HCT116 (cell line): ENCODE measurements around the gene TCP11. TPM values are rescaled to one million over a fixed set of nuclear protein-coding genes. Genes with fewer than 3 reads are reported as not detected.

Experiments
- ATAC-seq: fragments of 200-7000 bp; cut with Tn5 transposase; 2 replicates; pipeline ENCODE4 v1.9.1; 2020; ENCODE audit warnings: mild to moderate bottlenecking, moderate library complexity
- BruUV-seq: library from RNA; stranded (reverse); fragments of 400-500 nt; replicated peaks from 2 replicates; lab custom pipeline; 2021; lab: Mats Ljungman, UMichigan
- CTCF ChIA-PET: fragments of 300-600 bp; sonication (Branson Sonifier 250); formaldehyde crosslinking; loops from one replicate; lab custom pipeline; 2021; ENCODE audit warnings: antibody characterized with exemption; lab: Charles Lee
- POLR2A ChIA-PET: fragments of 300-600, 350-600 bp; sonication (Branson Sonifier 250); formaldehyde crosslinking; loops from one replicate; lab custom pipeline; 2021; ENCODE audit warnings: antibody characterized with exemption; lab: Charles Lee
- RAD21 ChIA-PET, 2 experiments: fragments of 300-600 bp; sonication (Branson Sonifier 250); formaldehyde crosslinking; loops; one replicate each; lab custom pipeline; 2023; ENCODE audit warnings: low total read pairs in 2 of 2; ENCODE audit not compliant: uncharacterized antibody in 2 of 2, unreplicated experiment in 2 of 2, low non-redundant PET in 1 of 2; lab: Charles Lee
- DNase-seq: peaks from one replicate; pipeline ENCODE4 v3.0.0-alpha.2; 2010; ENCODE audit warnings: low read depth, low spot score
- H2AFZ ChIP-seq: fragments of 200-600 bp; shearing (Covaris generic), sonication (generic); 2 replicates; pipeline ENCODE4 v1.6.1; 2017; ENCODE audit warnings: low read depth, mixed run types, mixed read lengths, antibody characterized with exemption, low read length; ENCODE audit not compliant: poor library complexity, severe bottlenecking
- H3K27ac ChIP-seq: 2 replicates; pipeline ENCODE4 v1.5.1; 2012; ENCODE audit warnings: low read depth, low read length
- H3K27me3 ChIP-seq: fragments of 200-600 bp; sonication (generic); 2 replicates; pipeline ENCODE4 v1.6.1; 2016; ENCODE audit warnings: mixed run types, low read length, mixed read lengths; ENCODE audit not compliant: insufficient read depth
- H3K36me3 ChIP-seq, 2 experiments: fragments of 200-500 bp in 1 of 2; fragments of 200-600 bp in 1 of 2; sonication (Bioruptor generic) in 1 of 2; sonication (generic) in 1 of 2; 2 replicates each; pipeline versions ENCODE4 v1.5.1 to v1.6.1; 2014 to 2016; ENCODE audit warnings: low read length in 2 of 2, inconsistent platforms in 1 of 2, mixed read lengths in 1 of 2, mixed run types in 1 of 2; ENCODE audit not compliant: insufficient read depth in 2 of 2, control insufficient read depth in 1 of 2
- H3K4me1 ChIP-seq, 2 experiments: fragments of 200-600 bp in 1 of 2; sonication (generic) in 1 of 2; 2 replicates each; pipeline versions ENCODE4 v1.5.1 to v1.6.1; 2012 to 2017; ENCODE audit warnings: low read length in 2 of 2, inconsistent platforms in 1 of 2, mild to moderate bottlenecking in 1 of 2, mixed read lengths in 1 of 2, mixed run types in 1 of 2, moderate library complexity in 1 of 2; ENCODE audit not compliant: insufficient read depth in 2 of 2, control insufficient read depth in 1 of 2
- H3K4me2 ChIP-seq: fragments of 200-600 bp; sonication (generic); 2 replicates; pipeline ENCODE4 v1.6.1; 2017; ENCODE audit warnings: mixed run types, low read length, mixed read lengths
- H3K4me3 ChIP-seq, 2 experiments: fragments of 200-600 bp in 1 of 2; sonication (generic) in 1 of 2; replicated peaks in 1 of 2; 2 replicates each; pipeline ENCODE4 v1.5.1; 2011 to 2016; ENCODE audit warnings: low read length in 2 of 2, control low read depth in 1 of 2, low read depth in 1 of 2, mild to moderate bottlenecking in 1 of 2, mixed read lengths in 1 of 2, mixed run types in 1 of 2
- H3K79me2 ChIP-seq: fragments of 200-600 bp; sonication (generic); 2 replicates; pipeline ENCODE4 v1.6.1; 2017; ENCODE audit warnings: mild to moderate bottlenecking, mixed run types, low read length, moderate library complexity, mixed read lengths; ENCODE audit not compliant: insufficient read depth
- H3K9ac ChIP-seq: fragments of 200-600 bp; sonication (generic); 2 replicates; pipeline ENCODE4 v1.6.1; 2016; ENCODE audit warnings: low read length, mixed read lengths
- H3K9me2 ChIP-seq: fragments of 200-600 bp; sonication (generic), shearing (Covaris generic); 2 replicates; pipeline ENCODE4 v1.6.1; 2017; ENCODE audit warnings: mixed run types, mild to moderate bottlenecking, moderate library complexity; ENCODE audit not compliant: insufficient read depth
- H3K9me3 ChIP-seq, 2 experiments: fragments of 200-500 bp in 1 of 2; fragments of 200-600 bp in 1 of 2; sonication (Bioruptor generic) in 1 of 2; sonication (generic) in 1 of 2; 2 replicates each; pipeline ENCODE4 v1.6.1; 2014 to 2017; ENCODE audit warnings: low read length in 2 of 2, mixed read lengths in 2 of 2, inconsistent platforms in 1 of 2, low read depth in 1 of 2, mild to moderate bottlenecking in 1 of 2, mixed run types in 1 of 2, moderate library complexity in 1 of 2; ENCODE audit not compliant: control insufficient read depth in 1 of 2, insufficient read depth in 1 of 2
- H4K20me1 ChIP-seq: fragments of 200-600 bp; sonication (generic), shearing (Covaris generic); 2 replicates; pipeline ENCODE4 v1.6.1; 2017; ENCODE audit warnings: mixed run types, mild to moderate bottlenecking, moderate library complexity; ENCODE audit not compliant: insufficient read depth
- CBX3 ChIP-seq: IDR thresholded peaks from 2 replicates; pipeline ENCODE4 v1.6.1; 2012; ENCODE audit warnings: low read depth
- ELF1 ChIP-seq: IDR thresholded peaks from 2 replicates; pipeline ENCODE4 v1.6.1; 2012; ENCODE audit warnings: low read depth, borderline replicate concordance
- EZH2 ChIP-seq: fragments of 200-600 bp; sonication (generic); IDR thresholded peaks from 2 replicates; pipeline ENCODE4 v1.6.1; 2017; ENCODE audit warnings: antibody characterized with exemption, mixed run types
- FOSL1 ChIP-seq: IDR thresholded peaks from 2 replicates; pipeline ENCODE4 v1.6.1; 2012; ENCODE audit warnings: low read depth
- MAX ChIP-seq: IDR thresholded peaks from 2 replicates; pipeline ENCODE4 v1.6.1; 2012
- POLR2A ChIP-seq: IDR thresholded peaks from 2 replicates; pipeline ENCODE4 v1.7.0; 2011; ENCODE audit warnings: borderline replicate concordance; ENCODE audit not compliant: insufficient read depth, insufficient read length; ENCODE audit errors: extremely low read depth
- POLR2AphosphoS5 ChIP-seq: IDR thresholded peaks from 2 replicates; pipeline ENCODE4 v1.6.1; 2011; ENCODE audit warnings: mild to moderate bottlenecking, low read depth, low read length, moderate library complexity
- SP1 ChIP-seq: IDR thresholded peaks from 2 replicates; pipeline ENCODE4 v1.6.1; 2012; ENCODE audit warnings: low read depth
- SRF ChIP-seq: IDR thresholded peaks from 2 replicates; pipeline ENCODE4 v1.6.1; 2012; ENCODE audit warnings: low read depth
- TCF7L2 ChIP-seq: IDR thresholded peaks from 2 replicates; pipeline ENCODE4 v1.7.0; 2011; ENCODE audit warnings: borderline replicate concordance, inconsistent platforms; ENCODE audit not compliant: insufficient read depth, insufficient read length; ENCODE audit errors: extremely low read depth
- ZNF274 ChIP-seq: fragments of 200-500 bp; sonication (Bioruptor generic); IDR thresholded peaks from 2 replicates; pipeline ENCODE4 v1.6.1; 2014; ENCODE audit warnings: mild to moderate bottlenecking, low read depth, low read length, inconsistent platforms
- intact Hi-C: fragments of 100-400 bp; cut with micrococcal nuclease; formaldehyde crosslinking; loops from 2 replicates; pipeline ENCODE4 v1.10.0; 2022
- total RNA-seq: library from RNA; stranded (reverse); gene quantifications from one replicate; pipeline ENCODE4 v1.2.1, GENCODE V29; 2021; ENCODE audit not compliant: unreplicated experiment
- TF ChIP-seq, protein P1 (sequence below), 3 experiments: fragments of 200-600 bp in 1 of 3; sonication (generic) in 1 of 3; IDR thresholded peaks in 2 of 3; conservative IDR thresholded peaks in 1 of 3; 2 replicates each; pipeline ENCODE4 v1.5.1; 2012 to 2017; ENCODE audit warnings: low read depth in 2 of 3, low read length in 2 of 3, antibody characterized with exemption in 1 of 3, borderline replicate concordance in 1 of 3, control low read depth in 1 of 3, mild to moderate bottlenecking in 1 of 3, mixed read lengths in 1 of 3, mixed run types in 1 of 3, moderate library complexity in 1 of 3; ENCODE audit not compliant: insufficient read depth in 1 of 3
- TF ChIP-seq, protein P2 (sequence below): IDR thresholded peaks from 2 replicates; pipeline ENCODE4 v1.6.1; 2012; ENCODE audit warnings: low read depth

The TCP11 gene
- total RNA-seq, 1 experiment from 2014 or later, result not detected

GRCh38 chr6:35170166-35170565 lies 29.0 kb upstream of the TCP11 start:
- H3K27ac ChIP-seq, result no peak overlapping the region
- ChIA-PET POLR2A (no interaction called here), RAD21 (no interaction called here), CTCF (no interaction called here)
- no peak overlapping the region for H2AFZ ChIP-seq
- no peak overlapping the region for H3K4me3 ChIP-seq
- no peaks in the 10 kb centered on the region for H3K27me3 ChIP-seq
- no peak overlapping the region for H3K4me2 ChIP-seq
- DNase-seq, result no peak
- H3K9me2 ChIP-seq, result no peaks in the 10 kb centered on the region
- no peak overlapping the region for H3K9ac ChIP-seq
- peaks cover 0 to 6% of the 10 kb centered on the region in 2 experiments; a peak in 2 of 4 replicates for H3K4me1 ChIP-seq
- H3K9me3 ChIP-seq, result no peaks in the 10 kb centered on the region
- intact Hi-C loops, result no loop called here
- no peaks in the 10 kb centered on the region for H4K20me1 ChIP-seq
- BruUV-seq, result no TSS peak
- TF ChIP-seq, protein P1, sequence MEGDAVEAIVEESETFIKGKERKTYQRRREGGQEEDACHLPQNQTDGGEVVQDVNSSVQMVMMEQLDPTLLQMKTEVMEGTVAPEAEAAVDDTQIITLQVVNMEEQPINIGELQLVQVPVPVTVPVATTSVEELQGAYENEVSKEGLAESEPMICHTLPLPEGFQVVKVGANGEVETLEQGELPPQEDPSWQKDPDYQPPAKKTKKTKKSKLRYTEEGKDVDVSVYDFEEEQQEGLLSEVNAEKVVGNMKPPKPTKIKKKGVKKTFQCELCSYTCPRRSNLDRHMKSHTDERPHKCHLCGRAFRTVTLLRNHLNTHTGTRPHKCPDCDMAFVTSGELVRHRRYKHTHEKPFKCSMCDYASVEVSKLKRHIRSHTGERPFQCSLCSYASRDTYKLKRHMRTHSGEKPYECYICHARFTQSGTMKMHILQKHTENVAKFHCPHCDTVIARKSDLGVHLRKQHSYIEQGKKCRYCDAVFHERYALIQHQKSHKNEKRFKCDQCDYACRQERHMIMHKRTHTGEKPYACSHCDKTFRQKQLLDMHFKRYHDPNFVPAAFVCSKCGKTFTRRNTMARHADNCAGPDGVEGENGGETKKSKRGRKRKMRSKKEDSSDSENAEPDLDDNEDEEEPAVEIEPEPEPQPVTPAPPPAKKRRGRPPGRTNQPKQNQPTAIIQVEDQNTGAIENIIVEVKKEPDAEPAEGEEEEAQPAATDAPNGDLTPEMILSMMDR (IDR thresholded peaks at IDR 0.05 in 2 of 3, conservative IDR thresholded peaks at IDR 0.05 in 1 of 3; ENCODE audit: borderline replicate concordance in 1 of 3, insufficient read depth in 1 of 3, low read depth in 2 of 3, low read length in 2 of 3), result no peak
- no peak for TF ChIP-seq MAX
- TF ChIP-seq POLR2A, result no peak
- TF ChIP-seq SRF, result no peak
- no peak for TF ChIP-seq FOSL1
- no peaks in the 10 kb centered on the region for H3K79me2 ChIP-seq
- no peaks in the 10 kb centered on the region for H3K36me3 ChIP-seq
- no peak for ATAC-seq

DNA sequence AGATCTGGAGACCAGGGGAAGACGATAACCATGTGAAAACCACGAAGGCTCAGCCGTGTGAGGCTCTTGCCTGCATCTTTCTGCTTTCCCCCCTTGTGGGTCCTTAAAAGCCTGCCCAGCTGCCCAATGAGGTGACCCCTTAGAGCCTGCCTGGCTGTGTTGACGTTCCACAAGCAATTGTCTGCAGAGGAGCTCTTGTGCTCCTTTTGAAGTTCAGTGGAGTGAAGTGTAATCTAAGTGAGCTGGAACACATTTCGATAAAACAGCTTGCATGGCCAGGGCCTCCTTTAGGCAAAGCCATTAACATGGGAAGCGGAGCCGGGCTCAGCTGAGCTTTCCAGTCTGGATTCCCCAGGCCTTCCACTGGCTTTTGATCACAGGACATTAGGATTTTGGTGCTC lies 27.3 kb upstream of the TCP11 start:
- no peak overlapping the region for H2AFZ ChIP-seq
- H3K9me3 ChIP-seq, result no peaks in the 10 kb centered on the region
- H3K36me3 ChIP-seq, result no peaks in the 10 kb centered on the region
- RAD21 ChIA-PET, result no interaction called here
- H3K27ac ChIP-seq, result no peak overlapping the region
- H3K9me2 ChIP-seq, result no peaks in the 10 kb centered on the region
- H3K27me3 ChIP-seq, result no peaks in the 10 kb centered on the region
- no peak for DNase-seq
- no peak overlapping the region for H3K4me3 ChIP-seq
- no peaks in the 10 kb centered on the region for H3K79me2 ChIP-seq
- no peaks in the 10 kb centered on the region for H3K4me1 ChIP-seq
- ATAC-seq, result no peak
- POLR2A ChIA-PET, result no interaction called here
- H3K9ac ChIP-seq, result no peak overlapping the region
- no peak overlapping the region for H3K4me2 ChIP-seq
- no peaks in the 10 kb centered on the region for H4K20me1 ChIP-seq
- BruUV-seq, result no TSS peak
- CTCF ChIA-PET, result no interaction called here
- intact Hi-C loops, result no loop called here
- TF ChIP-seq ELF1, result no peak
- no peak for TF ChIP-seq EZH2
- TF ChIP-seq, protein P1 (IDR thresholded peaks at IDR 0.05 in 2 of 3, conservative IDR thresholded peaks at IDR 0.05 in 1 of 3; ENCODE audit: borderline replicate concordance in 1 of 3, insufficient read depth in 1 of 3, low read depth in 2 of 3, low read length in 2 of 3), result no peak
- no peak for TF ChIP-seq SP1
- no peak for TF ChIP-seq ZNF274
- no peak for TF ChIP-seq TCF7L2
- no peak for TF ChIP-seq POLR2AphosphoS5
- TF ChIP-seq, protein P2, sequence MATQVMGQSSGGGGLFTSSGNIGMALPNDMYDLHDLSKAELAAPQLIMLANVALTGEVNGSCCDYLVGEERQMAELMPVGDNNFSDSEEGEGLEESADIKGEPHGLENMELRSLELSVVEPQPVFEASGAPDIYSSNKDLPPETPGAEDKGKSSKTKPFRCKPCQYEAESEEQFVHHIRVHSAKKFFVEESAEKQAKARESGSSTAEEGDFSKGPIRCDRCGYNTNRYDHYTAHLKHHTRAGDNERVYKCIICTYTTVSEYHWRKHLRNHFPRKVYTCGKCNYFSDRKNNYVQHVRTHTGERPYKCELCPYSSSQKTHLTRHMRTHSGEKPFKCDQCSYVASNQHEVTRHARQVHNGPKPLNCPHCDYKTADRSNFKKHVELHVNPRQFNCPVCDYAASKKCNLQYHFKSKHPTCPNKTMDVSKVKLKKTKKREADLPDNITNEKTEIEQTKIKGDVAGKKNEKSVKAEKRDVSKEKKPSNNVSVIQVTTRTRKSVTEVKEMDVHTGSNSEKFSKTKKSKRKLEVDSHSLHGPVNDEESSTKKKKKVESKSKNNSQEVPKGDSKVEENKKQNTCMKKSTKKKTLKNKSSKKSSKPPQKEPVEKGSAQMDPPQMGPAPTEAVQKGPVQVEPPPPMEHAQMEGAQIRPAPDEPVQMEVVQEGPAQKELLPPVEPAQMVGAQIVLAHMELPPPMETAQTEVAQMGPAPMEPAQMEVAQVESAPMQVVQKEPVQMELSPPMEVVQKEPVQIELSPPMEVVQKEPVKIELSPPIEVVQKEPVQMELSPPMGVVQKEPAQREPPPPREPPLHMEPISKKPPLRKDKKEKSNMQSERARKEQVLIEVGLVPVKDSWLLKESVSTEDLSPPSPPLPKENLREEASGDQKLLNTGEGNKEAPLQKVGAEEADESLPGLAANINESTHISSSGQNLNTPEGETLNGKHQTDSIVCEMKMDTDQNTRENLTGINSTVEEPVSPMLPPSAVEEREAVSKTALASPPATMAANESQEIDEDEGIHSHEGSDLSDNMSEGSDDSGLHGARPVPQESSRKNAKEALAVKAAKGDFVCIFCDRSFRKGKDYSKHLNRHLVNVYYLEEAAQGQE, result no peak
- TF ChIP-seq CBX3, result no peak
